HEK293 (cell line): ENCODE results near the gene SLC23A3.

Experiments used
- CTCF ChIP-seq: fragments of 450-650 bp; formaldehyde crosslinking; IDR thresholded peaks from 2 replicates; pipeline ENCODE4 v1.5.1; 2016; ENCODE audit warnings: missing biosample characterization, missing genetic modification characterization
- GLIS1 ChIP-seq: fragments of 450-650 bp; formaldehyde crosslinking; IDR thresholded peaks from 2 replicates; pipeline ENCODE4 v1.5.1; 2016; ENCODE audit warnings: missing biosample characterization, missing genetic modification characterization
- GLIS2 ChIP-seq: fragments of 450-650 bp; formaldehyde crosslinking; IDR thresholded peaks from 2 replicates; pipeline ENCODE4 v1.5.1; 2016; ENCODE audit warnings: missing biosample characterization, missing genetic modification characterization
- KLF10 ChIP-seq: fragments of 450-650 bp; IDR thresholded peaks from 2 replicates; pipeline ENCODE4 v1.5.1; 2018; ENCODE audit warnings: missing biosample characterization, mild to moderate bottlenecking, missing genetic modification characterization
- KLF7 ChIP-seq: fragments of 450-650 bp; formaldehyde crosslinking; IDR thresholded peaks from 2 replicates; pipeline ENCODE4 v1.5.1; 2016; ENCODE audit warnings: missing biosample characterization, missing genetic modification characterization, borderline replicate concordance
- PRDM4 ChIP-seq: fragments of 450-650 bp; formaldehyde crosslinking; IDR thresholded peaks from 2 replicates; pipeline ENCODE4 v1.5.1; 2017; ENCODE audit warnings: missing biosample characterization, missing genetic modification characterization
- REPIN1 ChIP-seq: fragments of 450-650 bp; formaldehyde crosslinking; IDR thresholded peaks from 2 replicates; pipeline ENCODE4 v1.5.1; 2017; ENCODE audit warnings: missing biosample characterization, missing genetic modification characterization, low read depth
- SP2 ChIP-seq: fragments of 450-650 bp; formaldehyde crosslinking; IDR thresholded peaks from 2 replicates; pipeline ENCODE4 v1.5.1; 2016; ENCODE audit warnings: missing biosample characterization, missing genetic modification characterization
- SP7 ChIP-seq: fragments of 450-650 bp; formaldehyde crosslinking; IDR thresholded peaks from 2 replicates; pipeline ENCODE4 v1.5.1; 2016; ENCODE audit warnings: missing biosample characterization, missing genetic modification characterization
- ZBTB26 ChIP-seq: fragments of 450-650 bp; formaldehyde crosslinking; optimal IDR thresholded peaks from 2 replicates; pipeline ENCODE3; 2016; ENCODE audit warnings: missing biosample characterization, mild to moderate bottlenecking, missing genetic modification characterization
- ZBTB44 ChIP-seq: fragments of 450-650 bp; IDR thresholded peaks from 2 replicates; pipeline ENCODE4 v1.5.1; 2018; ENCODE audit warnings: missing biosample characterization, mild to moderate bottlenecking, missing genetic modification characterization
- ZBTB8A ChIP-seq: fragments of 450-650 bp; formaldehyde crosslinking; IDR thresholded peaks from 2 replicates; pipeline ENCODE4 v1.5.1; 2016; ENCODE audit warnings: missing biosample characterization, missing genetic modification characterization
- ZFHX2 ChIP-seq: fragments of 450-650 bp; formaldehyde crosslinking; conservative IDR thresholded peaks from 2 replicates; pipeline ENCODE4 v1.5.1; 2016; ENCODE audit warnings: missing biosample characterization, missing genetic modification characterization
- ZNF121 ChIP-seq: fragments of 450-650 bp; formaldehyde crosslinking; IDR thresholded peaks from 2 replicates; pipeline ENCODE4 v1.5.1; 2016; ENCODE audit warnings: missing biosample characterization, missing genetic modification characterization
- ZNF133 ChIP-seq: fragments of 450-650 bp; formaldehyde crosslinking; IDR thresholded peaks from 2 replicates; pipeline ENCODE4 v1.5.1; 2016; ENCODE audit warnings: missing biosample characterization, missing genetic modification characterization
- ZNF146 ChIP-seq: fragments of 450-650 bp; formaldehyde crosslinking; IDR thresholded peaks from 2 replicates; pipeline ENCODE4 v1.5.1; 2016; ENCODE audit warnings: missing biosample characterization, missing genetic modification characterization
- ZNF174 ChIP-seq: fragments of 450-650 bp; formaldehyde crosslinking; IDR thresholded peaks from 2 replicates; pipeline ENCODE4 v1.5.0; 2017; ENCODE audit warnings: missing biosample characterization, mild to moderate bottlenecking, missing genetic modification characterization
- ZNF19 ChIP-seq: fragments of 450-650 bp; formaldehyde crosslinking; IDR thresholded peaks from 2 replicates; pipeline ENCODE4; 2016; ENCODE audit warnings: missing biosample characterization, missing genetic modification characterization, low read depth
- ZNF202 ChIP-seq: fragments of 450-650 bp; formaldehyde crosslinking; IDR thresholded peaks from 2 replicates; pipeline ENCODE4 v1.5.1; 2016; ENCODE audit warnings: missing biosample characterization, missing genetic modification characterization, borderline replicate concordance
- ZNF211 ChIP-seq: fragments of 450-650 bp; formaldehyde crosslinking; IDR thresholded peaks from 2 replicates; pipeline ENCODE4 v1.5.1; 2016; ENCODE audit warnings: low read depth, missing biosample characterization, missing genetic modification characterization
- ZNF335 ChIP-seq: fragments of 450-650 bp; formaldehyde crosslinking; conservative IDR thresholded peaks from 2 replicates; pipeline ENCODE4 v1.5.1; 2016; ENCODE audit warnings: missing biosample characterization, missing genetic modification characterization
- ZNF341 ChIP-seq: fragments of 450-650 bp; formaldehyde crosslinking; IDR thresholded peaks from 2 replicates; pipeline ENCODE4; 2016; ENCODE audit warnings: low read depth, missing biosample characterization, missing genetic modification characterization
- ZNF433 ChIP-seq: fragments of 450-650 bp; formaldehyde crosslinking; IDR thresholded peaks from 2 replicates; pipeline ENCODE4 v1.5.1; 2016; ENCODE audit warnings: missing biosample characterization, missing genetic modification characterization, low read depth
- ZNF571 ChIP-seq: fragments of 450-650 bp; formaldehyde crosslinking; IDR thresholded peaks from 2 replicates; pipeline ENCODE4 v1.5.0; 2017; ENCODE audit warnings: missing biosample characterization, missing genetic modification characterization
- ZNF580 ChIP-seq: fragments of 450-650 bp; formaldehyde crosslinking; IDR thresholded peaks from 2 replicates; pipeline ENCODE4 v1.5.1; 2016; ENCODE audit warnings: missing biosample characterization, missing genetic modification characterization
- ZNF585B ChIP-seq: fragments of 450-650 bp; formaldehyde crosslinking; IDR thresholded peaks from 2 replicates; pipeline ENCODE4 v1.5.1; 2016; ENCODE audit warnings: missing biosample characterization, missing genetic modification characterization
- ZNF610 ChIP-seq: fragments of 450-650 bp; formaldehyde crosslinking; IDR thresholded peaks from 2 replicates; pipeline ENCODE4 v1.5.1; 2016; ENCODE audit warnings: missing biosample characterization, missing genetic modification characterization, borderline replicate concordance
- ZNF623 ChIP-seq: fragments of 450-650 bp; formaldehyde crosslinking; IDR thresholded peaks from 2 replicates; pipeline ENCODE4 v1.5.1; 2016; ENCODE audit warnings: missing biosample characterization, missing genetic modification characterization
- ZNF645 ChIP-seq: fragments of 450-650 bp; formaldehyde crosslinking; IDR thresholded peaks from 2 replicates; pipeline ENCODE4; 2016; ENCODE audit warnings: missing biosample characterization, missing genetic modification characterization
- ZNF660 ChIP-seq: fragments of 450-650 bp; IDR thresholded peaks from 2 replicates; pipeline ENCODE4 v1.5.1; 2018; ENCODE audit warnings: missing biosample characterization, mild to moderate bottlenecking, missing genetic modification characterization
- ZNF76 ChIP-seq: fragments of 450-650 bp; formaldehyde crosslinking; IDR thresholded peaks from 2 replicates; pipeline ENCODE4; 2016; ENCODE audit warnings: low read depth, missing biosample characterization, missing genetic modification characterization, borderline replicate concordance
- ZNF837 ChIP-seq: fragments of 450-650 bp; formaldehyde crosslinking; IDR thresholded peaks from 2 replicates; pipeline ENCODE4 v1.5.1; 2016; ENCODE audit warnings: missing biosample characterization, missing genetic modification characterization
- ZXDB ChIP-seq: fragments of 450-650 bp; formaldehyde crosslinking; IDR thresholded peaks from 2 replicates; pipeline ENCODE4 v1.5.1; 2016; ENCODE audit warnings: missing biosample characterization, missing genetic modification characterization

SLC23A3 gene

GRCh38 chr2:219206328-219207133 lies 36.7 kb upstream of the SLC23A3 start, which contains the start of gene ZFAND2B (continued):
- no peak for TF ChIP-seq ZNF837 (tag by site-specific recombination)
- peak; percentile 48 for TF ChIP-seq ZNF660 (tag by site-specific recombination)
- TF ChIP-seq ZNF580 (tag by site-specific recombination): no peak
- peak; percentile 88 for TF ChIP-seq ZBTB8A
- no peak for TF ChIP-seq ZNF571 (tag by site-specific recombination)
- peak; percentile 50 for TF ChIP-seq ZNF335
- peak; percentile 60 for TF ChIP-seq SP7 (tag by site-specific recombination)
- no peak for TF ChIP-seq REPIN1 (tag by site-specific recombination)
- no peak for TF ChIP-seq ZNF211 (tag by site-specific recombination)
- no peak for TF ChIP-seq ZNF133 (tag by site-specific recombination)
- TF ChIP-seq ZNF202 (tag by site-specific recombination): no peak
- TF ChIP-seq ZNF76 (tag by site-specific recombination): no peak
- TF ChIP-seq ZBTB44 (tag by site-specific recombination): no peak
- TF ChIP-seq KLF10 (tag by site-specific recombination): 0 out of 2 replicates have a peak, but pooled peaks have one; percentile 35
- no peak for TF ChIP-seq ZNF585B
- no peak for TF ChIP-seq ZNF341 (tag by site-specific recombination)
- 0 out of 2 replicates have a peak, but pooled peaks have one; percentile 30 for TF ChIP-seq ZNF610
- 0 out of 2 replicates have a peak, but pooled peaks have one; percentile 21 for TF ChIP-seq GLIS1 (tag by site-specific recombination)
- TF ChIP-seq ZFHX2: peak; percentile 25; the same call in 1 of the 2 replicates
- TF ChIP-seq ZNF645 (tag by site-specific recombination): no peak
- TF ChIP-seq ZNF19 (tag by site-specific recombination): no peak
- no peak for TF ChIP-seq ZNF146 (tag by site-specific recombination)
- TF ChIP-seq ZNF623 (tag by site-specific recombination): no peak
- TF ChIP-seq SP2 (tag by site-specific recombination): peak; percentile 70
- peak; percentile 65; the same call in 1 of the 2 replicates for TF ChIP-seq GLIS2 (tag by site-specific recombination)
- peak; percentile 85 for TF ChIP-seq ZBTB26 (tag by site-specific recombination)
- no peak for TF ChIP-seq ZNF121
- no peak for TF ChIP-seq ZNF174 (tag by site-specific recombination)
- TF ChIP-seq CTCF (tag by site-specific recombination): peak; percentile 49; the same call in 1 of the 2 replicates
- no peak for TF ChIP-seq KLF7 (tag by site-specific recombination)
- no peak for TF ChIP-seq PRDM4 (tag by site-specific recombination)
- TF ChIP-seq ZXDB (tag by site-specific recombination): no peak
- no peak for TF ChIP-seq ZNF433 (tag by site-specific recombination)
